ENCODE results near the gene TRMT13.

The TRMT13 gene

GRCh38 chr1:100152271-100152670 lies 19.3 kb downstream of the TRMT13 start:
- no peak overlapping the region for H3K27ac ChIP-seq
- TF ChIP-seq CTCF (conservative IDR thresholded peaks at IDR 0.05) = no peak

- H3K27ac ChIP-seq = no peak overlapping the region
- no peak for TF ChIP-seq CTCF (conservative IDR thresholded peaks at IDR 0.05)
These were observed 29.9 kb downstream of the TRMT13 start for GRCh38 chr1:100162881-100163280.

- H3K27ac ChIP-seq = no peak overlapping the region
- TF ChIP-seq CTCF (conservative IDR thresholded peaks at IDR 0.05) = no peak
These were observed 31.3 kb downstream of the TRMT13 start for GRCh38 chr1:100164216-100164615.

GRCh38 chr1:100164702-100165101 lies 31.7 kb downstream of the TRMT13 start:
- no peak overlapping the region for H3K27ac ChIP-seq
- TF ChIP-seq CTCF (conservative IDR thresholded peaks at IDR 0.05) = no peak

- no peak overlapping the region for H3K27ac ChIP-seq
- no peak for TF ChIP-seq CTCF (conservative IDR thresholded peaks at IDR 0.05)
These were observed 35.1 kb downstream of the TRMT13 start for GRCh38 chr1:100168051-100168450.

GRCh38 chr1:100177295-100178041 lies 44.5 kb downstream of the TRMT13 start:
- TF ChIP-seq CTCF (conservative IDR thresholded peaks at IDR 0.05) = no peak
- H3K27ac ChIP-seq = no peak overlapping the region

- TF ChIP-seq CTCF (conservative IDR thresholded peaks at IDR 0.05) = no peak
- H3K27ac ChIP-seq = no peak within 1 kb of the TSS
These were observed 45.1 kb downstream of the TRMT13 start, which contains the start of gene LRRC39 for GRCh38 chr1:100178091-100178490. Gene LRRC39, minus strand, starts transcription at chr1:100178256. Its CDS starts 9,740 bp downstream, at chr1:100168516.
